ENCODE data around the gene DHX9.
A peak's percentile ranks its signal among the peaks of the same experiment; 100 is the strongest.

The DHX9 gene

GRCh38 chr1:182839209-182840066 lies at the start of gene DHX9:
Gene DHX9, plus strand, starts transcription at chr1:182839347. Its CDS starts 3,220 bp downstream, at chr1:182842567.
- peak; percentile 93 to 95 for DNase-seq

GRCh38 chr1:182791281-182792179 lies 47.6 kb upstream of the DHX9 start:
- DNase-seq: no peak

GRCh38 chr1:182794091-182794490 lies 45.1 kb upstream of the DHX9 start:
- no peak for DNase-seq

GRCh38 chr1:182794676-182795201 lies 44.4 kb upstream of the DHX9 start:
- peak in 1 of 2 donors; percentile 14 for DNase-seq

- DNase-seq: peak; percentile 19 to 51
These were observed 43.5 kb upstream of the DHX9 start for GRCh38 chr1:182795563-182796228.

GRCh38 chr1:182802006-182802803 lies 36.9 kb upstream of the DHX9 start:
- no peak for DNase-seq

GRCh38 chr1:182803846-182804245 lies 35.3 kb upstream of the DHX9 start:
- no peak for DNase-seq

- DNase-seq: no peak
These were observed 33.0 kb upstream of the DHX9 start for GRCh38 chr1:182806015-182806678.

- DNase-seq: no peak
These were observed 31.2 kb upstream of the DHX9 start for GRCh38 chr1:182807907-182808306.

- no peak for DNase-seq
These were observed 29.7 kb upstream of the DHX9 start for GRCh38 chr1:182809414-182809957.

GRCh38 chr1:182811975-182812722 lies 27.0 kb upstream of the DHX9 start:
- DNase-seq: no peak

- no peak for DNase-seq
These were observed 22.3 kb upstream of the DHX9 start for GRCh38 chr1:182816863-182817262.

- no peak for DNase-seq
These were observed 21.3 kb upstream of the DHX9 start for GRCh38 chr1:182817802-182818201.

- DNase-seq: no peak
These were observed 15.9 kb upstream of the DHX9 start for GRCh38 chr1:182823220-182823619.

- no peak for DNase-seq
These were observed 12.3 kb upstream of the DHX9 start for GRCh38 chr1:182826892-182827291.

- DNase-seq: no peak
These were observed 9.7 kb upstream of the DHX9 start for GRCh38 chr1:182829285-182829932.

GRCh38 chr1:182833271-182833670 lies 5.9 kb upstream of the DHX9 start:
- no peak for DNase-seq

- no peak for DNase-seq
These were observed 4.8 kb upstream of the DHX9 start for GRCh38 chr1:182834326-182834725.

GRCh38 chr1:182835806-182836205 lies 3.3 kb upstream of the DHX9 start:
- DNase-seq: no peak

Data from CD4-positive, alpha-beta T cell treated with Interleukin-4 for 1 hour (primary cell).